ENCODE data around the gene FRAS1. TPM values are rescaled to one million over a fixed set of nuclear protein-coding genes. Genes with fewer than 3 reads are reported as not detected.
"Not testable (repeated sequence)": the region's sequence is repeated elsewhere in the genome, so short reads cannot be mapped to it uniquely, and the experiment has no call there.

The FRAS1 gene
- total RNA-seq, 2 experiments from 2014 or later, result 0.04 to 0.24 TPM

- no peak for DNase-seq
- H3K27ac Mint-ChIP-seq, result no peak overlapping the region
Observed at GRCh38 chr4:78311306-78311705, 254.2 kb downstream of the FRAS1 start.

DNA sequence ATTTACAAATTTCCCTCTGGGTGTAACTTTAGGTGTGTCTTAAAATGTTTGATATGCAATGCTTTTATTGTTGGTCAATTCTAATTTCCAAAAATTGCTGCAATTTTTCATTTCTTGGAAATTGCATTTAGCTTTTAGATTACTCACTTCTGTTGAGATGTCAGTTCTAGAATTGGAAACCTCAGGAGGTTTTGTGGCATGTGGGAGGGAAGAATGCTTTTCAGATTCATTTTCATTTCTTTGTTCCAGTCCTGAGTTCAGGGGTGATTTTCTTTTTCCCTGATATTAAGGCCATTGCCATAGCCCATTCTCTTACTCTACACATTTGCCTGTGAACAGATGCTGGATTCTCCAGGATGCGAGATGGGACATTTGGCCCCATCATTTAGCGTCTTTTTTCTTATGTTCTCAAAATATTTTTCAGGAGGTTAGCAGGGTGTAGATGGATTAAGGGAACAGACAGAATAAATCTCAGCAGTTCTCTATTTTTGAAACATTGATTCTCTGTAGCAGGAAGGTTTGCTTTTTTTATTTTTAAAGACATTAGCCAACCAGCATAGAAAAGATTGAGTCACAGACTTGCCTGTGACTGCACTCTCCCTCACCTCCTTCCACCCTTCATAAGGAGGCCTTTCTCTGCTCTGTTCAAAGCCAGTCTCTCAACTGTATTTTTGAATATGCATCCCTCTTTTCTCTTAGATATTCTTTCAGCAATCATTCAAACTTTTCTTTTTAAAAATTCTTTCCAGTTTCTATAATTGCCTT, 256.0 kb downstream of the FRAS1 start:
- H3K9me3 Mint-ChIP-seq, result no peaks in the 10 kb centered on the region
- no peak for DNase-seq
- no peak overlapping the region for H3K4me3 Mint-ChIP-seq
- peaks cover 47% of the 10 kb centered on the region for H3K27me3 Mint-ChIP-seq
- H3K4me1 Mint-ChIP-seq, result peaks cover 19% of the 10 kb centered on the region
- H3K27ac Mint-ChIP-seq, result peak overlapping the region; percentile 19
- H3K36me3 Mint-ChIP-seq, result no peaks in the 10 kb centered on the region

More at GRCh38 chr4:78311306-78311705, 254.2 kb downstream of the FRAS1 start:
- Mint-ChIP-seq H3K27me3 (peaks cover 36% of the 10 kb centered on the region), H3K4me3 (no peak overlapping the region), H3K4me1 (peaks cover 19% of the 10 kb centered on the region), H3K9me3 (no peaks in the 10 kb centered on the region), H3K36me3 (no peaks in the 10 kb centered on the region)

DNA sequence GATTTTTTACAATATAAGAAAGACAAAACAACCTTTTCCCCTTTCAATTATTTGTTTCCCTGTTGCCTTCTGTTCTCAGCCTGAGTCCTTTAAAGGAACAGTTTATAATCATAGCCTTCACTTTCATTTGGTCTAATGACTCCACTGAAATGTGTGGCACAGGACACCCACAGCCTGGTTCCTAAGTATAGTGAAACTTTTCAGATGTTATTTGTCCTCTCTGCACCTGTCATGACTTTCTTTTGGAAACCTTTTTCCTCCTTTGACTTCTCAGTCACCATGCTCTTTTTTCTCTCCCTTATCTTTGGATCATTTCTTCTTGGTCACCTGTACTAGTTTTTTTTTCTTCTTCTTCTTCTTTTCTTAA, 256.6 kb downstream of the FRAS1 start:
- no peak overlapping the region for H3K27ac Mint-ChIP-seq
- H3K4me3 Mint-ChIP-seq, result no peak overlapping the region
- H3K36me3 Mint-ChIP-seq, result no peaks in the 10 kb centered on the region
- H3K27me3 Mint-ChIP-seq, result peaks cover 52% of the 10 kb centered on the region
- DNase-seq, result no peak
- no peaks in the 10 kb centered on the region for H3K9me3 Mint-ChIP-seq
- H3K4me1 Mint-ChIP-seq, result peaks cover 19% of the 10 kb centered on the region

GRCh38 chr4:78318126-78318525, 261.0 kb downstream of the FRAS1 start:
- DNase-seq, result no peak
- Mint-ChIP-seq H3K4me1 (peaks cover 22% of the 10 kb centered on the region), H3K27ac (no peak overlapping the region), H3K27me3 (peaks cover 56% of the 10 kb centered on the region), H3K36me3 (no peaks in the 10 kb centered on the region), H3K9me3 (no peaks in the 10 kb centered on the region), H3K4me3 (no peak overlapping the region)

- H3K4me1 Mint-ChIP-seq, result peaks cover 8% of the 10 kb centered on the region
- DNase-seq, result no peak
- H3K9me3 Mint-ChIP-seq, result no peaks in the 10 kb centered on the region
- no peaks in the 10 kb centered on the region for H3K36me3 Mint-ChIP-seq
- H3K4me3 Mint-ChIP-seq, result no peak overlapping the region
- peaks cover 44% of the 10 kb centered on the region for H3K27me3 Mint-ChIP-seq
- no peak overlapping the region for H3K27ac Mint-ChIP-seq
Observed at GRCh38 chr4:78320349-78320935, 263.3 kb downstream of the FRAS1 start.

- Mint-ChIP-seq H3K27ac (no peak overlapping the region), H3K36me3 (no peaks in the 10 kb centered on the region), H3K9me3 (no peaks in the 10 kb centered on the region), H3K4me3 (no peak overlapping the region), H3K27me3 (peaks cover 40% of the 10 kb centered on the region), H3K4me1 (peaks cover 8% of the 10 kb centered on the region)
- DNase-seq, result no peak
Observed at GRCh38 chr4:78322032-78322431, 264.9 kb downstream of the FRAS1 start.

- Mint-ChIP-seq H3K27me3 (peaks cover 26% of the 10 kb centered on the region), H3K9me3 (no peaks in the 10 kb centered on the region), H3K4me3 (no peak overlapping the region), H3K36me3 (no peaks in the 10 kb centered on the region), H3K4me1 (peaks cover 8% of the 10 kb centered on the region), H3K27ac (no peak overlapping the region)
- DNase-seq, result no peak
Observed at GRCh38 chr4:78323439-78323838, 266.3 kb downstream of the FRAS1 start.

- Mint-ChIP-seq H3K36me3 (no peaks in the 10 kb centered on the region), H3K4me1 (peaks cover 8% of the 10 kb centered on the region), H3K27me3 (peaks cover 16% of the 10 kb centered on the region), H3K27ac (no peak overlapping the region), H3K4me3 (no peak overlapping the region), H3K9me3 (no peaks in the 10 kb centered on the region)
- DNase-seq, result no peak
Observed at GRCh38 chr4:78324625-78325024, 267.5 kb downstream of the FRAS1 start.

DNA sequence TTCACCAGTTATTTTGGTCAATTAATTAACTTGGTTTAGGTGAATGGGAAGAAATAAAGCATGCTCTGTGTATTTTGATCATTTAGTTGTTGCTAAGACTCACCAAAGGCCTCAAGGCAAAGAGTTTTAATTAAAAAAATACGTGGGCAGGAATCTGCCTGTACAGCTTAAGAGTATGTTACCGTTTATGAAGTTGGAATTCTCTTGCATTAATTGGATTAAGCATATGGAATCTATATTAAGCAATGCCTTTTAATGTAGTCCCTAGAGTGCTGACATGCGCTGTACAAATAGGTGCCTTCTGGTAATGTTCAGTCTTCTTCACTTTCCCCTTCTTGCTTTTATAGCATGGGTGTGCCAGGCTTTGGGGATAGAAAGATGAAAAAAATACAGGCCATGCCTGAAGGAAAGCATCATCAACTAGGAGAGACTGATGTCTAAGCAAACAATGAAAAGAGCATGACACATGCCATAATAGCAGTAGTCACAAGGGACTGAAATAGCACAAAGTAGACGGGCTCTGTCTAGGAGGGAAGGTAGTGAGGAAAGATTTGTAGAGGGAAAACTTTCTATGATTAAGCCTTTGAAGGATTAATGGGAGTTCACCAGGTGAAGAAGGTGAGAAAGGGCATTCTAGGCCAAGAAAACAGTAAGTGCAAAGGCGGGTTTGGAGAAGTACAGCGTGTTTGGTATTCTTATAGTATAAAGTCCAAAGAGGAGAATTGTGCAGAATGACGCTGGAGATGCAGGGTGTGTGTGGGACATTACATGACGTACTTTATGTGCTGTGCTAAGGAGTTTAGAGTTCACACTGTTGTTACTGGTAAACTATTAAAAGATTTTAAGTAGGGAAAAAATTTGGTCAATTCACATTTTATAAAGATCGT, 268.4 kb downstream of the FRAS1 start:
- Mint-ChIP-seq H3K36me3 (no peaks in the 10 kb centered on the region), H3K27ac (no peak overlapping the region), H3K4me3 (no peak overlapping the region), H3K9me3 (no peaks in the 10 kb centered on the region), H3K4me1 (peaks cover 3% of the 10 kb centered on the region), H3K27me3 (peaks cover 10% of the 10 kb centered on the region)
- no peak for DNase-seq

- not testable (repeated sequence) for H3K36me3 Mint-ChIP-seq, H3K27me3 Mint-ChIP-seq, H3K27ac Mint-ChIP-seq, DNase-seq, H3K4me3 Mint-ChIP-seq, H3K9me3 Mint-ChIP-seq, H3K4me1 Mint-ChIP-seq
Observed at GRCh38 chr4:78328591-78328990, 271.5 kb downstream of the FRAS1 start.

DNA sequence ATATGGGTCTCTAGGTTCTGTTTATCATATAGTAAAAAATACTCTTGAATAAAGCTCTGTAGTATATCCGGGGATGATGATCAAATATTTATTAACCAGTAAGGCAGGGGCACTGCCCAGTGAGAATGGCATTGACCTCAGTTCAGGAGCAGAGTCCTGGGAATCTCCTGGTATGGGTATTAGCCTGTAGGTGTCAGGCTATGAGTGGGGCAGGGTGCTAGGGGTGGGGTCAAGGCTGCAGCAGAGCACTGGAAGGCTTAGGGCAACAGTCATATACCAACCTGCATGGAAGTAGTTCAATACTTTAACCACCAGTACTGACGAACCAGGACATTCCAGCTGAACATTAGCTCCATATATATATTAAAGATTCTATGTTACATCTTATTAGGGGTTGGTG, 274.1 kb downstream of the FRAS1 start:
- no peaks in the 10 kb centered on the region for H3K4me1 Mint-ChIP-seq
- H3K4me3 Mint-ChIP-seq, result no peak overlapping the region
- no peaks in the 10 kb centered on the region for H3K36me3 Mint-ChIP-seq
- DNase-seq, result no peak
- H3K27ac Mint-ChIP-seq, result no peak overlapping the region
- peaks cover 2% of the 10 kb centered on the region for H3K27me3 Mint-ChIP-seq
- H3K9me3 Mint-ChIP-seq, result no peaks in the 10 kb centered on the region

GRCh38 chr4:78331965-78332364, 274.8 kb downstream of the FRAS1 start:
- no peaks in the 10 kb centered on the region for H3K27me3 Mint-ChIP-seq
- no peaks in the 10 kb centered on the region for H3K36me3 Mint-ChIP-seq
- no peaks in the 10 kb centered on the region for H3K9me3 Mint-ChIP-seq
- H3K4me3 Mint-ChIP-seq, result no peak overlapping the region
- no peak overlapping the region for H3K27ac Mint-ChIP-seq
- no peak for DNase-seq
- no peaks in the 10 kb centered on the region for H3K4me1 Mint-ChIP-seq

GRCh38 chr4:78332976-78333375, 275.9 kb downstream of the FRAS1 start:
- Mint-ChIP-seq H3K27me3 (peaks cover 5% of the 10 kb centered on the region), H3K9me3 (no peaks in the 10 kb centered on the region), H3K36me3 (no peaks in the 10 kb centered on the region), H3K4me3 (no peak overlapping the region), H3K4me1 (no peaks in the 10 kb centered on the region), H3K27ac (no peak overlapping the region)
- DNase-seq, result no peak

GRCh38 chr4:78336093-78336943, 279.2 kb downstream of the FRAS1 start:
- no peak overlapping the region for H3K4me3 Mint-ChIP-seq
- H3K36me3 Mint-ChIP-seq, result no peaks in the 10 kb centered on the region
- no peak overlapping the region for H3K27ac Mint-ChIP-seq
- no peaks in the 10 kb centered on the region for H3K4me1 Mint-ChIP-seq
- H3K27me3 Mint-ChIP-seq, result peaks cover 18% of the 10 kb centered on the region
- DNase-seq, result no peak
- H3K9me3 Mint-ChIP-seq, result no peaks in the 10 kb centered on the region
